ENCODE data around the gene RASGEF1C.

DNA sequence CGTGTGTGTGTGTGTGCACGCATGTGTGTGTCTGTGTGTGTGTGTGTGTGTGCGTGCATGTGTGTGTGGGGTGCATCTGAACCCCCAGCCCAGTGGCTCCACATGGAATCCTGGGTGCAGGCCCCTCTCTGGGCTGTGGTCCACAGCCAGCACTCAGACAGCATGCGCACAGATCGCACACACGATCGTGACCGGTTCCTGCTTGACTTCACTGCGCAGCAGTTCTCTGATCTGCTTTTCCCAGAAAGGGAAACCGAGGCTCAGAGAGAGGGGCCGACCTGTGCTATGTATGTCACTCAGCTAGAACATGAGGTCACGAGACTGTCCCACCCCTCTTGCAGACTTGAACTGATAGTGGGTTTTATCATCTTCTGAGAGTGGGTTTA, 34.4 kb downstream of the RASGEF1C start:
- TF ChIP-seq, protein P1, sequence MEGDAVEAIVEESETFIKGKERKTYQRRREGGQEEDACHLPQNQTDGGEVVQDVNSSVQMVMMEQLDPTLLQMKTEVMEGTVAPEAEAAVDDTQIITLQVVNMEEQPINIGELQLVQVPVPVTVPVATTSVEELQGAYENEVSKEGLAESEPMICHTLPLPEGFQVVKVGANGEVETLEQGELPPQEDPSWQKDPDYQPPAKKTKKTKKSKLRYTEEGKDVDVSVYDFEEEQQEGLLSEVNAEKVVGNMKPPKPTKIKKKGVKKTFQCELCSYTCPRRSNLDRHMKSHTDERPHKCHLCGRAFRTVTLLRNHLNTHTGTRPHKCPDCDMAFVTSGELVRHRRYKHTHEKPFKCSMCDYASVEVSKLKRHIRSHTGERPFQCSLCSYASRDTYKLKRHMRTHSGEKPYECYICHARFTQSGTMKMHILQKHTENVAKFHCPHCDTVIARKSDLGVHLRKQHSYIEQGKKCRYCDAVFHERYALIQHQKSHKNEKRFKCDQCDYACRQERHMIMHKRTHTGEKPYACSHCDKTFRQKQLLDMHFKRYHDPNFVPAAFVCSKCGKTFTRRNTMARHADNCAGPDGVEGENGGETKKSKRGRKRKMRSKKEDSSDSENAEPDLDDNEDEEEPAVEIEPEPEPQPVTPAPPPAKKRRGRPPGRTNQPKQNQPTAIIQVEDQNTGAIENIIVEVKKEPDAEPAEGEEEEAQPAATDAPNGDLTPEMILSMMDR (tag by site-specific recombination; IDR thresholded peaks at IDR 0.05): no peak
- TF ChIP-seq ZNF138 (tag by site-specific recombination; IDR thresholded peaks at IDR 0.05; ENCODE audit: borderline replicate concordance) (no peak), ZIC2 (tag by site-specific recombination; IDR thresholded peaks at IDR 0.05) (no peak), ZNF571 (tag by site-specific recombination; IDR thresholded peaks at IDR 0.05) (no peak), ZNF184 (tag by site-specific recombination; IDR thresholded peaks at IDR 0.05) (no peak), ZNF785 (tag by site-specific recombination; IDR thresholded peaks at IDR 0.05) (no peak)
